Measurements from ENCODE around the gene NEUROD2.

- peak; percentile 84 for TF ChIP-seq CTCF (IDR thresholded peaks at IDR 0.05)
- TF ChIP-seq POLR2AphosphoS5 (IDR thresholded peaks at IDR 0.05; ENCODE audit: low read depth, low read length): no peak
These were observed 15.7 kb upstream of the NEUROD2 start for GRCh38 chr17:39623356-39623950.
